Activated T-helper 17 cell treated with anti-CD3 and anti-CD28 coated beads, Interleukin-2, amount 50 U/mL, for 72 hours (primary cell): ENCODE data around the gene DHX58. TPM values are rescaled to one million over a fixed set of nuclear protein-coding genes. Genes with fewer than 3 reads are reported as not detected.

Source experiments
- ATAC-seq: fragments of 150-1000 bp; cut with Tn5 transposase; replicated peaks from 2 replicates; pipeline ENCODE4 v1.10.0; 2021; ENCODE audit warnings: mild to moderate bottlenecking, moderate library complexity
- H3K27ac Mint-ChIP-seq: one replicate; pipeline ENCODE4 v1.8.0; 2022; ENCODE audit warnings: mixed read lengths
- H3K27me3 Mint-ChIP-seq: one replicate; pipeline ENCODE4 v1.8.0; 2022; ENCODE audit warnings: mixed read lengths
- H3K36me3 Mint-ChIP-seq: one replicate; pipeline ENCODE4 v1.8.0; 2022; ENCODE audit warnings: low read depth, mild to moderate bottlenecking, mixed read lengths
- H3K4me1 Mint-ChIP-seq: one replicate; pipeline ENCODE4 v1.8.0; 2022; ENCODE audit warnings: mixed read lengths
- H3K4me3 Mint-ChIP-seq: one replicate; pipeline ENCODE4 v1.8.0; 2022; ENCODE audit warnings: mild to moderate bottlenecking, mixed read lengths
- H3K9me3 Mint-ChIP-seq: one replicate; pipeline ENCODE4 v1.8.0; 2022; ENCODE audit warnings: mixed read lengths
- total RNA-seq, 2 donors: library from RNA; stranded (reverse); gene quantifications; one replicate each; pipeline ENCODE4 v1.2.3, GENCODE V29; 2022

The DHX58 gene
- total RNA-seq, 2 donors from 2014 or later, result 12.0 to 19.1 TPM

DNA sequence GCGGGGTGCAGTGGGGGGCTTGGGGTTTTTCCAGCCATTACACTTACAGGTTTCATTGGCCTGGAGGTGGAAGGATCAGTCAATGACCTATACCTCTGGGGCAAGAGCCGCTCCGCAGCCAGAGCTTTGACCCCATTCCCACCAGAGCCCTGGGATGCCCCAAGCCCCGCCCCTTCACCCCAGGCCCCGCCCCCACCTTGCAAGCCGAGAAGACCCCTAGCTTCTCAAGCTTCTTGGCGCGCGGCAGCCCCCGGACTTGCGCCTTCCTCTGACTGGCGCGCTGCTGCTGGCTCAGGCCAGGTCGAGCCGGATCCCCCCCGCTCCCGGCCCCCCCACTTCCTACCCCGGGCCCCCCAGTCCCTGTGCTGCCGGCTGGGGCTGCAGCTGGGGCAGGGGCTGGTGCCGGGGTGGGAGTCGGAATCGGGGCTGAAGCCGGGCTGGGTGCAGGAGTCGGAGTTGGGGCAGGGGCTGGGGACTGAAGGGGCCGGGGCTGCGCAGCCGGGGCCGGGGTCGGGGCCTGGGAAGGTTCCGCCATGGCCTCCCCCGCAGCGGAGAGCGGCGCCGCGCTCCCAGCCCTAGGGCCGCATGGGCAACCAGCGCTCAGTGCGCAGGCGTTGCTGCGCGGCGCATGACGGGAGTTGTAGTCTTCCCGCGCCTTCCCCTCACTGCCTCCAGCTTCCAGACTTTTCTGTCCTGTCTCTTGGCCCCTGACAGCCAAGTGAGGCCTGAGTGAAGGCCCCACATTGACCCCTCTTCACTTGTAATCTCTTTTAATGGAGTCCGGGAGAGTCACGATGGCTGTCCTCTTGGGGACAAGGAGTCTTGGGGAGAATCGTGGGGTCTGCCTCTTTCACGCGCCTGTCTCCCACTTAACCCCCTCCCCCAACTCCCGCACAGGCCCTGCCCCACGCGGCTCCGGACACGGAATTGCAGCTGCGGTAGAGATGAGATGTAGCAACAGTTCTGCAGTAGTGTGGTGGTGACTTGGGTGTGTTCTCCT lies 8.6 kb upstream of the DHX58 start, which contains the start of gene KAT2A:
Gene KAT2A, minus strand, starts transcription at position 598 of the 1,000 bp plus-strand sequence. Its CDS starts 63 bp downstream, at position 535.
- peak; percentile 98 for ATAC-seq
- H3K4me3 Mint-ChIP-seq, result peak within 1 kb of the TSS; percentile 77
- peak within 1 kb of the TSS; percentile 83 for H3K27ac Mint-ChIP-seq
- peaks cover 13% of the 10 kb centered on the region for H3K4me1 Mint-ChIP-seq
- H3K27me3 Mint-ChIP-seq, result no peaks in the 10 kb centered on the region
- H3K36me3 Mint-ChIP-seq, result peaks cover 42% of the 10 kb centered on the region
- H3K9me3 Mint-ChIP-seq, result no peaks in the 10 kb centered on the region

GRCh38 chr17:42120161-42120769 lies 7.8 kb upstream of the DHX58 start:
- Mint-ChIP-seq H3K4me3 (peak overlapping the region; percentile 77), H3K9me3 (no peaks in the 10 kb centered on the region), H3K27ac (no peak overlapping the region), H3K27me3 (no peaks in the 10 kb centered on the region), H3K4me1 (peaks cover 13% of the 10 kb centered on the region), H3K36me3 (peaks cover 41% of the 10 kb centered on the region)
- ATAC-seq, result peak; percentile 1

DNA sequence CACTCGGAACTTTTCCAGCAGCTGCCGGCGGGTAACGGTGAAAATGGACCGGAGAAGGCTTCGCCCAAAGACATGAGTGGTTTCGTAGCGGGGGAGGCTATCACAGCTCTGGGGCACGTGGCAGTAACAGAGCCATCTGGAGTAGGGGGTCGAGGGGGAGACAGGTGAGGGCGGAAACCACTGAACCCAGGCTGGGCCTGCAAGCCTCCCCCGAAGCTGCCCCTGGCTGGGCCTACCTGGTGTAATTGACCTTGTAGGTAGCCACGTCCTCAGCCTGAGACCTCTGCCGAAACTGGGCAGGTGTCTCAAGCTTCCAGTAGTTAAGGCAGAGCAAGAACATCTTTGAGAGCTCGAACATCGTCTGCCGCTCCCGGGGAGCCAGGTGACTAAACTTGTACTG lies 6.8 kb upstream of the DHX58 start:
- ATAC-seq, result no peak
- H3K9me3 Mint-ChIP-seq, result no peaks in the 10 kb centered on the region
- peaks cover 32% of the 10 kb centered on the region for H3K36me3 Mint-ChIP-seq
- H3K27ac Mint-ChIP-seq, result peak overlapping the region; percentile 10
- H3K27me3 Mint-ChIP-seq, result no peaks in the 10 kb centered on the region
- H3K4me1 Mint-ChIP-seq, result peaks cover 13% of the 10 kb centered on the region
- peak overlapping the region; percentile 77 for H3K4me3 Mint-ChIP-seq

- Mint-ChIP-seq H3K4me3 (peak overlapping the region; percentile 9), H3K4me1 (peaks cover 13% of the 10 kb centered on the region), H3K27me3 (no peaks in the 10 kb centered on the region), H3K9me3 (no peaks in the 10 kb centered on the region), H3K27ac (peak overlapping the region; percentile 10), H3K36me3 (peaks cover 28% of the 10 kb centered on the region)
- ATAC-seq, result no peak
Measured at GRCh38 chr17:42118545-42118944, 6.0 kb upstream of the DHX58 start.

DNA sequence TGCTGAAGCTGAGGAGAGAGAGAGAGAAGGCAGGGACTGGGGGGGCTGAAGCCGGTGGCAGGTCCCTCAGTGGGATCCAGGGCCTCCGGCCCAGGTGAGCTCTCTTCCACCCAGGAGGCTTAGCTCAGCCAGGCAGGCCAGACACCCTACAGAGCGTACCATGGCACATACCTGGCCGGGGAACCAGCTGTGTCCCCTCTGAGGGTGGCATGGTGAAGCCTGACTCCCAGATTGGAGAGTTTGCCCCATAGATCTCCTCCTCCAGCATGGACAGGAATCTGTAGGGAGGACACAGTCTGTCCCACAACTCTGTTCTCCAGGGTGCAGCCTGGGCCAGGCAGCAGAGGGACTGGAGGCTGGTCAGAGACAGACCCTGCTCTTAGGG lies 5.6 kb upstream of the DHX58 start:
- Mint-ChIP-seq H3K4me3 (peak overlapping the region; percentile 9), H3K27me3 (no peaks in the 10 kb centered on the region), H3K4me1 (peaks cover 13% of the 10 kb centered on the region), H3K36me3 (peaks cover 28% of the 10 kb centered on the region), H3K27ac (peak overlapping the region; percentile 10), H3K9me3 (no peaks in the 10 kb centered on the region)
- no peak for ATAC-seq

DNA sequence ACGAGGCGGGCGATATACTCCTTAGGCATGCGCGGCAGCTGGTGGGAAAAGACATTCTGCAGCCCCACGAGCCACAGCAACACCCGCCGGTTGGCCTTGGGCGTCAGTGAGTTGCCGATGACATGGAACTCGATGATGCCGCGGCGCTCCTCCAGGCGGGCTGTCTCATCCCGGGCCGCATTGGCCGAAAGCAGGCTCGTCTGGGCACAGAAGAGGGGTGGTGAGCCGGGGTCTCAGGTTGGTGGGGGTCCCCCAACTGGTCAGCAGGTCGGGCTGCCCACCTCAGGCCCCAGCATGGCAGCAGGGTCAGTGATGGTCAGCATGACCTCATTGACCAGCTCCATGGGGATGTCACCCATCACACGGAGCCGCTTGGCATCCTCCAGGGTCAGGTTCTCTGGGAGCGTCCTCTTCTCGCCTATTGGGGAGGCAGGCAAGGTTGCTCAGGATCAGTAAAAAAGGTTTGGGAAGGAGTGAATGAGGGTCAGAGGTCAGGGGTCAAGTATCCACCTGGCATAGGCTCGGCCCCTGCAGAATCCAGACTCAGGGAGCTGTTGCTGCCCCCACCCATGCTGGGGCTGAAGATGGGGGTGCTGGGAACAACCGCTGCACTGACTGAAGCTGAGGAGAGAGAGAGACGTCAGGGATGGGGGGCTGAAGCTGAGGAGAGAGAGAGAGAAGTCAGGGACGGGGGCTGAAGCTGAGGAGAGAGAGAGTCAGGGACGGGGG lies 5.0 kb upstream of the DHX58 start:
- Mint-ChIP-seq H3K9me3 (no peaks in the 10 kb centered on the region), H3K36me3 (peaks cover 28% of the 10 kb centered on the region), H3K27ac (no peak overlapping the region), H3K4me3 (no peak overlapping the region), H3K4me1 (peaks cover 13% of the 10 kb centered on the region), H3K27me3 (no peaks in the 10 kb centered on the region)
- ATAC-seq, result no peak

DNA sequence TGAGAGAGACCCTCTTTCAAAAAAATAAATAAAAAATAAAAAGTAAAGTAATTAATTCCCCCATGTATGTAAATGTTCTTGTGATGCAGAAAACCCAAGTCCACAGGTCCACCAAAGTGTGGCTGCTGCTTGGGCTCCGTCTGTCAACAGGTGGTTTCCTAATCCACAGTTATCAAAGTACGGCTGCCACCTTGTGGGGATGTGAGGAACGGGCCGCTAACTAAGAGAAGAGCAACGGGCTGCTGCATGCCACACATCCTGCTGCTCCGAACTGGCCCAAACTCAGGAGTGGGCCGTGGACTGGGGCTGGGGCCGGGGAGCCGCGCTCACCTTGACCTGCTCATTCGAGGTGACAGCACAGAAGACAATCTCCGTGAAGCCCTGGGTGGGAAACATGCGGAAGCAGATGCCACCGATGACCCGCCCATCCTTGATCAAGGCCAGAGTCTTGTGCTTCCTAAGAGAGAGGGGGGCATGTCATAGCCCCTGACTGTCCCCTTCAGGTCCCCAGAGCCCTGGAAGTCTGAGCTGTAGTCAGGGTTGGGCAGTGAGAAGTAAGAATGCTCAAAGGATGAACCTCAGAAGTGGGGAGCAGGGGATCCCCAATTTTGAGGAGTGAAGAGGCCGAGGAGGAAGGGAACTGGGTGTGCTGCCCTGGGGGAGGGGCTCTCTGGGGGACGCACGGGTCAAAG lies 4.3 kb upstream of the DHX58 start:
- no peak overlapping the region for H3K4me3 Mint-ChIP-seq
- H3K27ac Mint-ChIP-seq, result peak overlapping the region; percentile 69
- no peaks in the 10 kb centered on the region for H3K9me3 Mint-ChIP-seq
- peaks cover 17% of the 10 kb centered on the region for H3K4me1 Mint-ChIP-seq
- peaks cover 28% of the 10 kb centered on the region for H3K36me3 Mint-ChIP-seq
- peak; percentile 18 for ATAC-seq
- no peaks in the 10 kb centered on the region for H3K27me3 Mint-ChIP-seq

DNA sequence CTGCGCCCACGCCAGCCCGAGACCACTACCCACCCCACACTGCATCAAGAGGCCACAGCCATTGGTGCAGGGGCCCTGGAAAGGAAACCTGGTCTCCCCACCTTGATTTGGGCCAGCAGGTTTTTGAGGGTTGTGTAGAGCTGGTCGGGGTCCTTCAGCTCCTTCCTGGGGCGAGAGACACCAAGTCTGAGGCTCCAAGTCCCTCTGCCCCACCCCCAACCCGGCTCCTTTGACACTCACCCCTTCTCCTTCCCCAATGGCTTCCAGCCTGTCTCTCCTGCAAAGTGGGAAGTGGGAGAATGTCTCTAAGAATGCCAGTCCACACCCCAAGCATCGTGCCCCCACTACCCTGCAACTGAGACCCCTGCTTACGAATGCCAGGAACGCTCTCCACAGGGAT lies 1.6 kb upstream of the DHX58 start:
- no peaks in the 10 kb centered on the region for H3K27me3 Mint-ChIP-seq
- ATAC-seq, result no peak
- peak overlapping the region; percentile 34 for H3K27ac Mint-ChIP-seq
- H3K36me3 Mint-ChIP-seq, result peaks cover 28% of the 10 kb centered on the region
- peaks cover 18% of the 10 kb centered on the region for H3K4me1 Mint-ChIP-seq
- H3K9me3 Mint-ChIP-seq, result no peaks in the 10 kb centered on the region
- H3K4me3 Mint-ChIP-seq, result no peak overlapping the region

- no peak overlapping the region for H3K4me3 Mint-ChIP-seq
- no peaks in the 10 kb centered on the region for H3K27me3 Mint-ChIP-seq
- no peak overlapping the region for H3K27ac Mint-ChIP-seq
- no peak for ATAC-seq
- peaks cover 23% of the 10 kb centered on the region for H3K36me3 Mint-ChIP-seq
- H3K4me1 Mint-ChIP-seq, result peaks cover 14% of the 10 kb centered on the region
- no peaks in the 10 kb centered on the region for H3K9me3 Mint-ChIP-seq
Measured at GRCh38 chr17:42113293-42114069, 967 bp upstream of the DHX58 start.

GRCh38 chr17:42111871-42112551 lies 503 bp downstream of the DHX58 start:
- ATAC-seq, result peak; percentile 9
- Mint-ChIP-seq H3K27ac (peak overlapping the region; percentile 95), H3K4me1 (peaks cover 9% of the 10 kb centered on the region), H3K9me3 (no peaks in the 10 kb centered on the region), H3K4me3 (peak overlapping the region; percentile 86), H3K36me3 (peaks cover 13% of the 10 kb centered on the region), H3K27me3 (no peaks in the 10 kb centered on the region)

DNA sequence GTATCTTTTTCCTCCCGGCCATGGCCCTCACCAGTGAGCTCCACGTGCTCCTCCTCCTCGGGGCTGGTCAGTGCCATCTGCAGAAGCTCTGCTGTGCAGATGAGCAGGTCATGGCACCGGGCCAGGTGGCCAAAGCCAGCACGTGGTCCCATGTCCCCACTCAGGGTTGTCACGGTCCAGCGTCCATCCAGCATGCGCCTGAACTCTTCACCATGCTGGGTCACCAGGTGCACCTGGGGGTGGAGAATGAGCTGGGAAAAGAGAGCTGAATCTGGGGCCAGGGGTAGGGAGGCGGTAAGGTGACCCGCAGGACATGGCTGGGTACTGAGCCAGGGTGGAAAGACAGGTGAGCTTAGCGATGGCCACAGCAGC lies 1.3 kb downstream of the DHX58 start:
- peaks cover 9% of the 10 kb centered on the region for H3K36me3 Mint-ChIP-seq
- peak overlapping the region; percentile 95 for H3K27ac Mint-ChIP-seq
- H3K4me3 Mint-ChIP-seq, result peak overlapping the region; percentile 8
- ATAC-seq, result no peak
- no peaks in the 10 kb centered on the region for H3K9me3 Mint-ChIP-seq
- H3K4me1 Mint-ChIP-seq, result peaks cover 5% of the 10 kb centered on the region
- H3K27me3 Mint-ChIP-seq, result no peaks in the 10 kb centered on the region

DNA sequence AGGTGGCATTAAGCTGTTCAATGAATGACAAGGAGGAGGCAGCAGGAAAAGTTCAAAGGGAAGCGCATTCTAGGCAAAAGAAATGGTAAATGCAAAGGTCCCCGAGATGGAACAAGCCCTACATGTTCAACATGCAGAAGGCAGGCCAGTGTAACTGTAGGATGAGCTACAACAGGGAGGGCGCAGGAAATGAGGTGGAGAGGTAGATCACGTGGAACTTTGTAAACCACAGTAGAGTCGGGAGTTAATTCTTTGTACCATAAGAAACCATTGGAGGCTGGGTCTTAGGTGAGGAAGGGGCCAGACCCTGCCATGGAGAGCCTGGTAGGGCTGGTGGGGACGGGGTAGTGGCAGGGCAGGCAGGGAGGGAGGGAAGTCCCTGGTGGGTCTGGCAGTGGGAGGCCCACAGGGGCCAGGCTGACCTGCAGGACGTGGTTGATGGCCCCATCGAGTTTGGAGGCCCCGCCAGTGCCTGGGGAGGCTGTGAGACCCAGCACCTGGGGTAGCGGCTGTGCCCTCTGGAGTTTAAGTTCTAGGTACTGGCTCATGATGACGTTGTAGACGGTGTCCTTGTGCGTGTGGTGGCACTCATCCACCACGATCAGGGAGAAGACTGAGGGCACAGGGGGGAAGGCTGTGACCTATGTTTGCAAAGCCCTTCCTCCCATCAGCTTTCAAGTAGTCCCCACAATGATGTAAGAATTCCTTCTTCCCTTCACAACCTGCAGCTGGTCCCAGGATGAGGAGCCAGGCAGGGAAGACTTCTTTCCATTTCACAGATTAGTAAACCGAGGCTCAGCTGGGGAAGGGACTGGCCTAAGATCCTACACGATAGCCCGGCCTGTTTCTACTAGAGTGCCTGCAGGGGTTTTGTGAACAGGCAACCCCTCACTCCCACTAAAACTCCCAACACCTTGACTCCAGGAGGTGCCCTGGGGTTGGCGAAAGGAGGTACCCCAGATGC lies 1.9 kb downstream of the DHX58 start:
- H3K4me3 Mint-ChIP-seq, result peak overlapping the region; percentile 8
- H3K27me3 Mint-ChIP-seq, result no peaks in the 10 kb centered on the region
- H3K36me3 Mint-ChIP-seq, result peaks cover 3% of the 10 kb centered on the region
- H3K9me3 Mint-ChIP-seq, result no peaks in the 10 kb centered on the region
- no peak for ATAC-seq
- peaks cover 5% of the 10 kb centered on the region for H3K4me1 Mint-ChIP-seq
- H3K27ac Mint-ChIP-seq, result peak overlapping the region; percentile 95
